ENCODE measurements around the gene WDR53. TPM values are rescaled to one million over a fixed set of nuclear protein-coding genes. Genes with fewer than 3 reads are reported as not detected.
"Not testable (repeated sequence)": the region's sequence is repeated elsewhere in the genome, so short reads cannot be mapped to it uniquely, and the experiment has no call there.

The WDR53 gene
- total RNA-seq, 2 donors from 2014 or later: 15.1 to 23.0 TPM

- Histone ChIP-seq H3K36me3 (ENCODE audit: control insufficient read depth, insufficient read depth, low read length) (peaks cover 3% of the 10 kb centered on the region), H3K4me3 (ENCODE audit: low read length) (no peak overlapping the region), H3K27me3 (ENCODE audit: control insufficient read depth, insufficient read depth, low read length, poor library complexity, severe bottlenecking) (no peaks in the 10 kb centered on the region), H3K27ac (ENCODE audit: low read depth, low read length) (no peak overlapping the region), H3K9me3 (ENCODE audit: control insufficient read depth, low read length) (peaks cover 17% of the 10 kb centered on the region), H3K4me1 (ENCODE audit: control insufficient read depth, insufficient read depth, low read length) (no peaks in the 10 kb centered on the region), H3K9ac (ENCODE audit: extremely low read depth, low read length, poor library complexity, severe bottlenecking) (no peak overlapping the region)
- H3K27me3 Mint-ChIP-seq (ENCODE audit: insufficient read depth): no peaks in the 10 kb centered on the region
- no peak for TF ChIP-seq CTCF (conservative IDR thresholded peaks at IDR 0.05)
- 84 to 95% methylated on average over 8 to 9 of the region's 9 CpGs for WGBS, 2 experiments (ENCODE audit: insufficient coverage in 1 of 2, insufficient read length in 1 of 2)
- no peak overlapping the region for H3K4me3 Mint-ChIP-seq
- H3K4me1 Mint-ChIP-seq: no peaks in the 10 kb centered on the region
- DNase-seq: no peak
- peaks cover 15% of the 10 kb centered on the region for H3K36me3 Mint-ChIP-seq (ENCODE audit: low read depth)
- no peak overlapping the region for H3K27ac Mint-ChIP-seq
- peaks cover 24% of the 10 kb centered on the region for H3K9me3 Mint-ChIP-seq
These were observed 14.8 kb downstream of the WDR53 start for GRCh38 chr3:196553551-196553950.

GRCh38 chr3:196552253-196552652 lies 16.1 kb downstream of the WDR53 start:
- no peak overlapping the region for H3K27ac Mint-ChIP-seq

GRCh38 chr3:196550172-196550571 lies 18.2 kb downstream of the WDR53 start:
- not testable (repeated sequence) for H3K27me3 ChIP-seq (ENCODE audit: control insufficient read depth, insufficient read depth, low read length, poor library complexity, severe bottlenecking); H3K27me3 Mint-ChIP-seq (ENCODE audit: insufficient read depth); H3K4me1 Mint-ChIP-seq; H3K27ac Mint-ChIP-seq; H3K4me3 ChIP-seq (ENCODE audit: low read length); H3K4me3 Mint-ChIP-seq; H3K4me1 ChIP-seq (ENCODE audit: control insufficient read depth, insufficient read depth, low read length); H3K36me3 ChIP-seq (ENCODE audit: control insufficient read depth, insufficient read depth, low read length); H3K27ac ChIP-seq (ENCODE audit: low read depth, low read length); DNase-seq; H3K9ac ChIP-seq (ENCODE audit: extremely low read depth, low read length, poor library complexity, severe bottlenecking)
- H3K9me3 ChIP-seq (ENCODE audit: control insufficient read depth, low read length): peaks cover 17% of the 10 kb centered on the region
- Mint-ChIP-seq H3K9me3 (peaks cover 36% of the 10 kb centered on the region), H3K36me3 (ENCODE audit: low read depth) (peaks cover 18% of the 10 kb centered on the region)
- WGBS, 2 experiments (ENCODE audit: insufficient coverage in 1 of 2, insufficient read length in 1 of 2): 70 to 91% methylated on average over 1 to 3 of the region's 3 CpGs

More at GRCh38 chr3:196552253-196552652, 16.1 kb downstream of the WDR53 start:
- WGBS, 2 experiments (ENCODE audit: insufficient coverage in 1 of 2, insufficient read length in 1 of 2): 86 to 97% methylated on average over 1 of the region's 5 CpGs
- peaks cover 3% of the 10 kb centered on the region for H3K36me3 ChIP-seq (ENCODE audit: control insufficient read depth, insufficient read depth, low read length)
- no peaks in the 10 kb centered on the region for H3K27me3 Mint-ChIP-seq (ENCODE audit: insufficient read depth)
- no peak overlapping the region for H3K9ac ChIP-seq (ENCODE audit: extremely low read depth, low read length, poor library complexity, severe bottlenecking)
- H3K4me3 ChIP-seq (ENCODE audit: low read length): no peak overlapping the region
- H3K4me1 Mint-ChIP-seq: no peaks in the 10 kb centered on the region
- no peaks in the 10 kb centered on the region for H3K27me3 ChIP-seq (ENCODE audit: control insufficient read depth, insufficient read depth, low read length, poor library complexity, severe bottlenecking)
- H3K4me3 Mint-ChIP-seq: no peak overlapping the region
- peaks cover 17% of the 10 kb centered on the region for H3K9me3 ChIP-seq (ENCODE audit: control insufficient read depth, low read length)
- no peak for DNase-seq
- no peak for TF ChIP-seq CTCF (conservative IDR thresholded peaks at IDR 0.05)
- H3K27ac ChIP-seq (ENCODE audit: low read depth, low read length): no peak overlapping the region
- peaks cover 18% of the 10 kb centered on the region for H3K36me3 Mint-ChIP-seq (ENCODE audit: low read depth)
- no peaks in the 10 kb centered on the region for H3K4me1 ChIP-seq (ENCODE audit: control insufficient read depth, insufficient read depth, low read length)
- H3K9me3 Mint-ChIP-seq: peaks cover 36% of the 10 kb centered on the region

GRCh38 chr3:196549312-196549711 lies 19.0 kb downstream of the WDR53 start:
- 63 to 100% methylated on average over 1 of the region's 1 CpG for WGBS, 2 experiments (ENCODE audit: insufficient coverage in 1 of 2, insufficient read length in 1 of 2)
- not testable (repeated sequence) for H3K27ac ChIP-seq (ENCODE audit: low read depth, low read length); H3K4me1 ChIP-seq (ENCODE audit: control insufficient read depth, insufficient read depth, low read length); H3K4me1 Mint-ChIP-seq; H3K27me3 ChIP-seq (ENCODE audit: control insufficient read depth, insufficient read depth, low read length, poor library complexity, severe bottlenecking); H3K9ac ChIP-seq (ENCODE audit: extremely low read depth, low read length, poor library complexity, severe bottlenecking); H3K4me3 ChIP-seq (ENCODE audit: low read length); H3K36me3 ChIP-seq (ENCODE audit: control insufficient read depth, insufficient read depth, low read length); H3K4me3 Mint-ChIP-seq; H3K27ac Mint-ChIP-seq; DNase-seq; H3K27me3 Mint-ChIP-seq (ENCODE audit: insufficient read depth)
- H3K36me3 Mint-ChIP-seq (ENCODE audit: low read depth): peaks cover 15% of the 10 kb centered on the region
- H3K9me3 ChIP-seq (ENCODE audit: control insufficient read depth, low read length): peaks cover 21% of the 10 kb centered on the region
- H3K9me3 Mint-ChIP-seq: peaks cover 38% of the 10 kb centered on the region

Measured in endodermal cell (in vitro differentiated cells).